GM12801 (cell line): ENCODE data around the gene REG4.

Experiments used
- TF ChIP-seq, protein P1 (sequence below): IDR thresholded peaks from one replicate; pipeline ENCODE4 v1.5.1; 2011; ENCODE audit warnings: control low read depth; ENCODE audit not compliant: insufficient read length; ENCODE audit errors: extremely low read depth

REG4 gene

DNA sequence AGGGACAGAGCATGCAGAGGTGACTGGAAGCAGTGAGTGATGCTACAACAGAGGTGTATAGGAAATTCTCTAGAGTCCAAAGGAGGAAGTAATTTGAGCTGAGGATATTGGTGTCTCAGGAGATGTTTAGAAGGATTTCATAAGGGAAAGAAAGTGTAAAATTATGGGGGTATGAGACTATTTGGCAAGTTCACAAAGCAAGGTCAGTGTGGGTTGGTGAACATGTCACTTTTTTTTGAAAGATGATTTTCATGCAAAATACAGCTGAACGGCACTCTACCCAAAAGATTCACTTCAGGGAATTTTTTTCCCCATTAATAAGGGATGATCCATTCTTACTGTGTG, 66.7 kb downstream of the REG4 start:
- TF ChIP-seq, protein P1, sequence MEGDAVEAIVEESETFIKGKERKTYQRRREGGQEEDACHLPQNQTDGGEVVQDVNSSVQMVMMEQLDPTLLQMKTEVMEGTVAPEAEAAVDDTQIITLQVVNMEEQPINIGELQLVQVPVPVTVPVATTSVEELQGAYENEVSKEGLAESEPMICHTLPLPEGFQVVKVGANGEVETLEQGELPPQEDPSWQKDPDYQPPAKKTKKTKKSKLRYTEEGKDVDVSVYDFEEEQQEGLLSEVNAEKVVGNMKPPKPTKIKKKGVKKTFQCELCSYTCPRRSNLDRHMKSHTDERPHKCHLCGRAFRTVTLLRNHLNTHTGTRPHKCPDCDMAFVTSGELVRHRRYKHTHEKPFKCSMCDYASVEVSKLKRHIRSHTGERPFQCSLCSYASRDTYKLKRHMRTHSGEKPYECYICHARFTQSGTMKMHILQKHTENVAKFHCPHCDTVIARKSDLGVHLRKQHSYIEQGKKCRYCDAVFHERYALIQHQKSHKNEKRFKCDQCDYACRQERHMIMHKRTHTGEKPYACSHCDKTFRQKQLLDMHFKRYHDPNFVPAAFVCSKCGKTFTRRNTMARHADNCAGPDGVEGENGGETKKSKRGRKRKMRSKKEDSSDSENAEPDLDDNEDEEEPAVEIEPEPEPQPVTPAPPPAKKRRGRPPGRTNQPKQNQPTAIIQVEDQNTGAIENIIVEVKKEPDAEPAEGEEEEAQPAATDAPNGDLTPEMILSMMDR: no peak
